Measurements from ENCODE around the gene RPL34. TPM values are rescaled to one million over a fixed set of nuclear protein-coding genes. Genes with fewer than 3 reads are reported as not detected.

The RPL34 gene
- total RNA-seq, 1 donor from 2014 or later, result 1,411 TPM

DNA sequence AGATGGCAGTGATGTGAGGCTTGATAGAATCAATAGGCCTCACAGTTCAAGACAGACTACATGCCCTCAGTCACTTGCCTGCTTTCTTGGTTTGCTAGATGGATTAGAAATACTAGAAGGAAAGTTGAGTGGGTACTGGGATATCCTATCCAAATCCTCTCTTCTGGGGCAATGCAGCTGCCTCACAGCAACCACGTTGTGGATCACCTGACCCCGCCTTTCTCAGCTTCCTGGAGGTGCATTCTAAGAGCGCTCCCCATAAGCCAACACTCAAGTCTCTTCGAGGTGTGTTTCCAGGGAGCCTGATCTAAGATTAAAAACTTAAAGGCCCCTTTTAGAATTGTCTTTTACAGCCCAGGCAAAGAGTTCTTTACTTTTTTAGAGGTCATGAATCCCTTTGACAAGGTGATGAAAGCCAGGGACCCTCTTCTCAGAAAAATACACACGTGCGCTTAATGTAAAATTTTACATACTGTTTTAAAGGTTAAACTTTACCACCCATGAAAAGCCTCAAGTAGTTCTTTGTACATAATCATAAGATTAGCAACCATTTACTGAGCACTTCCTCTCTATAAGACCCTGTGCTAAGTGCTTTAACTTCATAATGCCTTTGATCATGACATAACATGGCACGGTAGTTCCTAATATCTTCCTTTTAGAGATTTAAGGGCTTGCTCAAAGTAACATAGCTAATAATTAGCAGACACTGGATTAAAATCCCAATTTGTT lies 840 bp upstream of the RPL34 start:
- Histone ChIP-seq H3K36me3 (ENCODE audit: control insufficient read depth, insufficient read depth, low read length) (no peaks in the 10 kb centered on the region), H3K4me3 (ENCODE audit: low read depth, low read length) (peak overlapping the region; percentile 99), H3K27me3 (ENCODE audit: control insufficient read depth, insufficient read depth, low read length) (no peaks in the 10 kb centered on the region)
- DNase-seq (ENCODE audit: low read depth), result no peak
- TF ChIP-seq CTCF (IDR thresholded peaks at IDR 0.05; ENCODE audit: insufficient read depth, low read length, poor library complexity, severe bottlenecking), result no peak

DNA sequence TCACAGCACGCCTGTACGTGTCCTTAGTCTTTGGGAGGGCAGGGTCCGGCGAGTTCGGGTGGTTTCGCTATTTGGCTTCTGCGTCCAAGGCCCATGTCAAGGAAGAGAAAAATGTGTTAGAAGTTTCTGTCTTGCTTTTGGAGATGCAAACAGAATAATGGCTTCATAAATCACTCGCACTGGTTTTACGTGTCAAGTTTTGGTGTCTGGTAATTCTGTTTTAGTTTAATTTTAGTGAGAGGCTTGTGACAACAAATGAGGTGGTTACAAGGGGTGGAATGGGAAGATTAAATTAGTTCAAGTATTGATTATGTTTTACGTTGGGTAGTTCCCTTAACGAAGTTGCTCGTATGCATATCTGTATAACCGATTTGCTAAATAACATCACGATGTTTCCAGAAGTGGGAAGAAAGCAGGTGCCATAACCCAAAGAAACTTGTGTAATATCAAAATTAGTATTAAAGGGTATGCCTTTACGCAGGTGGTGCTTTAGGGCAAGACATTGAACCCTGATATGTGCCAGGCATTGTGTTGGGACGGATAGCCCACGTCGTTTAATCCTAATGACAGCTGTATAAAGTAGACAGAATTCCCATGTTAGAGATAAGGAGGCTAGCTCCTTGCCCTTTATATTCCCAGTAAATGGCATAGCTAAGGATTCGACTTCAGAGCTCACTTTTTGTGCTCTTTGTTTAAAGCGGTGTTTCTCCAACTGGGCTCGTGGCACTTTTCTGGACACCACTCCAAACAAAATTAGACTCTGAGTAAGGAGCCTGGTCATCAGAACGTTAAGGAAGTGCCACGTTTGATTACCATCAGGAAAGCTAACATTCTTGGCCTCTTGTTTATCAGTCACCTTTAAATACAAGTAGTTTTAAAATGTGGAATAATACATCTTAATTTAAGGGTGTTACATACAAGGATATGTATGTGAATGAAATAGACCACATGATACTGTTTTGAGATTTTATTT lies 843 bp downstream of the RPL34 start:
- no peaks in the 10 kb centered on the region for H3K36me3 ChIP-seq (ENCODE audit: control insufficient read depth, insufficient read depth, low read length)
- DNase-seq (ENCODE audit: low read depth), result no peak

DNA sequence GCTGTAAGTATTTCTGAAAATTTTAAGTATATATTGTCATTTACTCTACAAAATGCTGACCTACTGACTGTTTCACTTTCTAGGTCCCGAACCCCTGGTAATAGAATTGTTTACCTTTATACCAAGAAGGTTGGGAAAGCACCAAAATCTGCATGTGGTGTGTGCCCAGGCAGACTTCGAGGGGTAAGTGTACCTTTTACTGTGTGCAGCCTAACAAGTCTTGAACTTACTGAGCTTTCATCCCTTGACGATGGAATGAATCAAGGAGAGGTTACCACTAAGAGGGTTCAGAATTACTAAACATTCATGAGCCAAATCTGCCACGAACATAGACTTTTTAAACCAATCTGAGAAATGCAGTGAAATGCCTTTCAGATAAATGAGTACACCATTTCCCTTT lies 1.6 kb downstream of the RPL34 start:
- H3K27me3 ChIP-seq (ENCODE audit: control insufficient read depth, insufficient read depth, low read length), result no peaks in the 10 kb centered on the region
- no peak for DNase-seq (ENCODE audit: low read depth)
- H3K4me3 ChIP-seq (ENCODE audit: low read depth, low read length), result peak overlapping the region; percentile 99
- TF ChIP-seq CTCF (IDR thresholded peaks at IDR 0.05; ENCODE audit: insufficient read depth, low read length, poor library complexity, severe bottlenecking), result no peak
- H3K36me3 ChIP-seq (ENCODE audit: control insufficient read depth, insufficient read depth, low read length), result no peaks in the 10 kb centered on the region

More for the DNA sequence above, 843 bp downstream of the RPL34 start:
- TF ChIP-seq CTCF (IDR thresholded peaks at IDR 0.05; ENCODE audit: insufficient read depth, low read length, poor library complexity, severe bottlenecking), result no peak
- H3K27me3 ChIP-seq (ENCODE audit: control insufficient read depth, insufficient read depth, low read length), result no peaks in the 10 kb centered on the region
- H3K4me3 ChIP-seq (ENCODE audit: low read depth, low read length), result peak overlapping the region; percentile 99

GRCh38 chr4:108622828-108623227 lies 2.5 kb downstream of the RPL34 start:
- Histone ChIP-seq H3K36me3 (ENCODE audit: control insufficient read depth, insufficient read depth, low read length) (no peaks in the 10 kb centered on the region), H3K4me3 (ENCODE audit: low read depth, low read length) (no peak overlapping the region), H3K27me3 (ENCODE audit: control insufficient read depth, insufficient read depth, low read length) (no peaks in the 10 kb centered on the region)
- no peak for DNase-seq (ENCODE audit: low read depth)
- no peak for TF ChIP-seq CTCF (IDR thresholded peaks at IDR 0.05; ENCODE audit: insufficient read depth, low read length, poor library complexity, severe bottlenecking)

- Histone ChIP-seq H3K27me3 (ENCODE audit: control insufficient read depth, insufficient read depth, low read length) (no peaks in the 10 kb centered on the region), H3K36me3 (ENCODE audit: control insufficient read depth, insufficient read depth, low read length) (no peaks in the 10 kb centered on the region), H3K4me3 (ENCODE audit: low read depth, low read length) (no peak overlapping the region)
- no peak for TF ChIP-seq CTCF (IDR thresholded peaks at IDR 0.05; ENCODE audit: insufficient read depth, low read length, poor library complexity, severe bottlenecking)
- no peak for DNase-seq (ENCODE audit: low read depth)
Measured at GRCh38 chr4:108624263-108625056, 4.1 kb downstream of the RPL34 start.

Measured in kidney epithelial cell (primary cell).